ENCODE results near the gene DPP3. TPM values are rescaled to one million over a fixed set of nuclear protein-coding genes. Genes with fewer than 3 reads are reported as not detected.
"Not testable (repeated sequence)": the region's sequence is repeated elsewhere in the genome, so short reads cannot be mapped to it uniquely, and the experiment has no call there.

Gene DPP3
- total RNA-seq, 4 donors from 2014 or later, result 32.8 to 116 (median 53.4) TPM

GRCh38 chr11:66539870-66540213, 59.6 kb downstream of the DPP3 start:
- in situ Hi-C loops (cut with MboI; ENCODE audit: low pct_ligation_motif_present in 1 of 4, low pct_unique_long_range_greater_than_20kb in 1 of 4, low sequenced_read_pairs in 3 of 4) (no loop called here), intact Hi-C loops (cut with DNase I; ENCODE audit: low total_unique reads) (no loop called here)
- 98 to 100% methylated on average over 1 to 10 of the region's 10 CpGs for WGBS, 2 donors (ENCODE audit: low coverage in 1 of 2)
- Histone ChIP-seq H3K4me3 (no peak overlapping the region), H3K27ac (no peak overlapping the region), H3K27me3 (no peaks in the 10 kb centered on the region), H3K4me1 (peaks cover under 1 to 15% (median 5%) of the 10 kb centered on the region in 4 donors), H3K9me3 (no peaks in the 10 kb centered on the region), H3K36me3 (no peaks in the 10 kb centered on the region)
- DNase-seq, result no peak
- no peak for TF ChIP-seq EP300 (IDR thresholded peaks at IDR 0.05; ENCODE audit: low read depth)
- no peak for TF ChIP-seq POLR2AphosphoS5 (IDR thresholded peaks at IDR 0.05)
- no peak for TF ChIP-seq POLR2A (IDR thresholded peaks at IDR 0.05)
- TF ChIP-seq, protein P1, sequence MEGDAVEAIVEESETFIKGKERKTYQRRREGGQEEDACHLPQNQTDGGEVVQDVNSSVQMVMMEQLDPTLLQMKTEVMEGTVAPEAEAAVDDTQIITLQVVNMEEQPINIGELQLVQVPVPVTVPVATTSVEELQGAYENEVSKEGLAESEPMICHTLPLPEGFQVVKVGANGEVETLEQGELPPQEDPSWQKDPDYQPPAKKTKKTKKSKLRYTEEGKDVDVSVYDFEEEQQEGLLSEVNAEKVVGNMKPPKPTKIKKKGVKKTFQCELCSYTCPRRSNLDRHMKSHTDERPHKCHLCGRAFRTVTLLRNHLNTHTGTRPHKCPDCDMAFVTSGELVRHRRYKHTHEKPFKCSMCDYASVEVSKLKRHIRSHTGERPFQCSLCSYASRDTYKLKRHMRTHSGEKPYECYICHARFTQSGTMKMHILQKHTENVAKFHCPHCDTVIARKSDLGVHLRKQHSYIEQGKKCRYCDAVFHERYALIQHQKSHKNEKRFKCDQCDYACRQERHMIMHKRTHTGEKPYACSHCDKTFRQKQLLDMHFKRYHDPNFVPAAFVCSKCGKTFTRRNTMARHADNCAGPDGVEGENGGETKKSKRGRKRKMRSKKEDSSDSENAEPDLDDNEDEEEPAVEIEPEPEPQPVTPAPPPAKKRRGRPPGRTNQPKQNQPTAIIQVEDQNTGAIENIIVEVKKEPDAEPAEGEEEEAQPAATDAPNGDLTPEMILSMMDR (IDR thresholded peaks at IDR 0.05), result no peak

- H3K36me3 ChIP-seq; DNase-seq; H3K27ac ChIP-seq; intact Hi-C loops (cut with DNase I; ENCODE audit: low total_unique reads); H3K27me3 ChIP-seq; H3K9me3 ChIP-seq; H3K4me3 ChIP-seq; in situ Hi-C loops (cut with MboI; ENCODE audit: low pct_ligation_motif_present in 1 of 4, low pct_unique_long_range_greater_than_20kb in 1 of 4, low sequenced_read_pairs in 3 of 4): not testable (repeated sequence)
- peaks cover 6 to 22% (median 11%) of the 10 kb centered on the region in 4 donors for H3K4me1 ChIP-seq
- WGBS, 2 donors (ENCODE audit: low coverage in 1 of 2), result 80 to 96% methylated on average over 2 to 8 of the region's 8 CpGs
Measured at GRCh38 chr11:66540598-66540997, 60.4 kb downstream of the DPP3 start.

DNA sequence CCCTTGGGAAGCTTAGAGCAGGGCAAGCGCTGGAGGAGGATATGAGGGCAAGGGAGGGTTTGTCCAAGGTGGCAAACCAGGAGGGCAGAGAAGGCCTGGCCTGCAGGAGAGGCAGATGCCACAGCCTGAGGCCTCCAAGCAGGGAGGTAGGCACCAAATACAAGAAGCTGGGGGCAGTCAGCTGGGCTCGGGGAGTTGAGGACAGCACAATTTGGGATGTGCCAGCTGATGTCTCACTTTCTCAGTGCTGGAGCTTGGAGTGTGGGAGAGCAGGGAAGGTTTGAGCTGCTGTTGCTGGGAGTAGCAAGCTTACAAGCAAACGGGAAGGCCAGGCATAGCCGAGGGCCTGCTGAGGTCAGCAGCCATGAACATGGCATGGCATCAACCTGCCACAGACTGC, 61.7 kb downstream of the DPP3 start:
- peaks cover 6 to 29% (median 19%) of the 10 kb centered on the region in 4 donors for H3K4me1 ChIP-seq
- in situ Hi-C loops (cut with MboI; ENCODE audit: low pct_ligation_motif_present in 1 of 4, low pct_unique_long_range_greater_than_20kb in 1 of 4, low sequenced_read_pairs in 3 of 4), result no loop called here
- H3K36me3 ChIP-seq, result no peaks in the 10 kb centered on the region
- H3K27me3 ChIP-seq, result peaks cover 4% of the 10 kb centered on the region
- H3K27ac ChIP-seq, result no peak overlapping the region
- intact Hi-C loops (cut with DNase I; ENCODE audit: low total_unique reads), result no loop called here
- H3K9me3 ChIP-seq, result no peaks in the 10 kb centered on the region
- H3K4me3 ChIP-seq, result no peak overlapping the region
- 80 to 89% methylated on average over 3 to 4 of the region's 4 CpGs for WGBS, 2 donors (ENCODE audit: low coverage in 1 of 2)
- TF ChIP-seq, protein P1 (IDR thresholded peaks at IDR 0.05), result no peak
- TF ChIP-seq POLR2AphosphoS5 (IDR thresholded peaks at IDR 0.05) (no peak), POLR2A (IDR thresholded peaks at IDR 0.05) (no peak), EP300 (IDR thresholded peaks at IDR 0.05; ENCODE audit: low read depth) (no peak)
- no peak for DNase-seq

DNA sequence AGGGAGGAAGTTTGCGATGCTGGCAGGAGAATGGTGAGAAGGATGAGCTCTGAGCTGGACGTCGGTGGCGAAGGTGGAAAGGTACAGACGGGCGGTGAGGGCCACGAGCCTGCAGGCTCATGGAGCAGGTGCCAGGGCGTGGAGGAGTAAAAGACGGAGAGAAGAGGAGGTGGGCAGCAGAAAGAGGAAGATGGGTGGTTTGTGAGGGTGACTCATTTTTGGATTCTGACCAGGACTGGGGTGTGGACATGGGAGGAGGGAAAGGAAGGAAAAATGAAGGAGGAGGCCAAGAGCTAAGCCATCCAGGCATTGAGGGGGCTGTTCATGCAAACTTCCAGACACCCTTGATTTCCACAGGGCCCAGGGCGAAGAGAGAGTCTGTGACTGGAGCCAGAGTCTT, 62.1 kb downstream of the DPP3 start:
- in situ Hi-C loops (cut with MboI; ENCODE audit: low pct_ligation_motif_present in 1 of 4, low pct_unique_long_range_greater_than_20kb in 1 of 4, low sequenced_read_pairs in 3 of 4), result no loop called here
- 84% methylated on average over 9 to 10 of the region's 10 CpGs for WGBS, 2 donors (ENCODE audit: low coverage in 1 of 2)
- Histone ChIP-seq H3K27ac (no peak overlapping the region), H3K4me3 (no peak overlapping the region), H3K27me3 (peaks cover 7% of the 10 kb centered on the region), H3K9me3 (no peaks in the 10 kb centered on the region), H3K36me3 (no peaks in the 10 kb centered on the region), H3K4me1 (peaks cover 6 to 30% (median 19%) of the 10 kb centered on the region in 4 donors)
- DNase-seq, result no peak
- TF ChIP-seq POLR2AphosphoS5 (IDR thresholded peaks at IDR 0.05), result no peak
- TF ChIP-seq POLR2A (IDR thresholded peaks at IDR 0.05), result no peak
- TF ChIP-seq EP300 (IDR thresholded peaks at IDR 0.05; ENCODE audit: low read depth), result no peak
- TF ChIP-seq, protein P1 (IDR thresholded peaks at IDR 0.05), result no peak
- intact Hi-C loops (cut with DNase I; ENCODE audit: low total_unique reads), result no loop called here

All from transverse colon (tissue), 4 donors.